HEK293 (cell line): ENCODE data around the gene EXOSC6.
"Not testable (repeated sequence)": the region's sequence is repeated elsewhere in the genome, so short reads cannot be mapped to it uniquely, and the experiment has no call there.

Experiments used
- CTCF ChIP-seq: fragments of 450-650 bp; formaldehyde crosslinking; IDR thresholded peaks from 2 replicates; pipeline ENCODE4 v1.5.1; 2016; ENCODE audit warnings: missing biosample characterization, missing genetic modification characterization
- GLI4 ChIP-seq: fragments of 450-650 bp; formaldehyde crosslinking; IDR thresholded peaks from 2 replicates; pipeline ENCODE4 v1.5.1; 2016; ENCODE audit warnings: missing biosample characterization, missing genetic modification characterization
- ZBTB1 ChIP-seq: fragments of 450-650 bp; formaldehyde crosslinking; IDR thresholded peaks from 2 replicates; pipeline ENCODE4 v1.5.1; 2016; ENCODE audit warnings: missing biosample characterization, missing genetic modification characterization

GRCh38 chr16:70204668-70205405 is 46.9 kb downstream of the EXOSC6 start:
- TF ChIP-seq ZBTB1, CTCF, GLI4 (tag by site-specific recombination): not testable (repeated sequence)
